GM12878 (cell line): Measurements from ENCODE around the gene KRTAP10-8. TPM values are rescaled to one million over a fixed set of nuclear protein-coding genes. Genes with fewer than 3 reads are reported as not detected.

Source experiments
- ATAC-seq: fragments of 200-7000 bp; cut with Tn5 transposase; 3 replicates; pipeline ENCODE4 v1.9.1; 2020; ENCODE audit warnings: mild to moderate bottlenecking, moderate library complexity
- BruUV-seq: library from RNA; stranded (reverse); fragments of 400-500 nt; replicated peaks from 2 replicates; lab custom pipeline; 2021; lab: Mats Ljungman, UMichigan
- CTCF ChIA-PET: fragments of 300-600 bp; sonication (Branson Sonifier 250); formaldehyde crosslinking; extraction: SDS; loops from one replicate; lab custom pipeline; 2021; ENCODE audit warnings: inconsistent platforms; lab: Yijun Ruan, JAX
- POLR2A ChIA-PET: fragments of 350-600 bp; formaldehyde crosslinking; extraction: SDS; loops from one replicate; lab custom pipeline; 2021; ENCODE audit warnings: inconsistent platforms; lab: Charles Lee
- RAD21 ChIA-PET: fragments of 300-600 bp; sonication (Branson Sonifier 250); formaldehyde crosslinking; loops from one replicate; lab custom pipeline; 2023; ENCODE audit warnings: antibody characterized with exemption; ENCODE audit not compliant: unreplicated experiment; lab: Charles Lee
- SMC1A ChIA-PET: fragments of 300-600 bp; sonication (Branson Sonifier 250); formaldehyde crosslinking; loops from one replicate; lab custom pipeline; 2023; ENCODE audit not compliant: unreplicated experiment, uncharacterized antibody; lab: Charles Lee
- DNase-seq: peaks from one replicate; pipeline ENCODE4 v3.0.0-alpha.2; 2011; ENCODE audit warnings: low read depth, low spot score
- FAIRE-seq: peaks from 3 replicates; lab custom pipeline; 2011; peaks lifted over from hg19 to GRCh38; lab: Jason Lieb, UNC
- H2AFZ ChIP-seq: 2 replicates; pipeline ENCODE4 v1.6.0; 2011; ENCODE audit warnings: low read depth, low read length, control low read depth; ENCODE audit not compliant: control insufficient read depth
- H3K27ac ChIP-seq: 2 replicates; pipeline ENCODE4 v1.5.1; 2011; ENCODE audit warnings: control low read depth; ENCODE audit not compliant: control insufficient read depth, insufficient read depth
- H3K27me3 ChIP-seq, 2 experiments: replicated peaks in 1 of 2; 2 replicates each; pipeline versions ENCODE4 v1.6.0 to v1.6.1; 2011; ENCODE audit warnings: low read length in 1 of 2; ENCODE audit not compliant: control insufficient read depth in 2 of 2, insufficient read depth in 2 of 2
- H3K36me3 ChIP-seq, 2 experiments: 2 replicates each; pipeline ENCODE4 v1.5.1; 2011; ENCODE audit warnings: low read length in 1 of 2; ENCODE audit not compliant: control insufficient read depth in 2 of 2, insufficient read depth in 2 of 2
- H3K4me1 ChIP-seq: 2 replicates; pipeline ENCODE4 v1.6.1; 2011; ENCODE audit warnings: mild to moderate bottlenecking, low read length, moderate library complexity, mixed read lengths; ENCODE audit not compliant: control insufficient read depth, insufficient read depth
- H3K4me2 ChIP-seq: 2 replicates; pipeline ENCODE4 v1.6.0; 2011; ENCODE audit warnings: control low read depth; ENCODE audit not compliant: control insufficient read depth, insufficient read depth
- H3K4me3 ChIP-seq: fragments of 200-600 bp; sonication (generic); 2 replicates; pipeline ENCODE4 v1.5.1; 2016
- H3K79me2 ChIP-seq: 2 replicates; pipeline ENCODE4 v1.6.0; 2011; ENCODE audit warnings: low read length; ENCODE audit not compliant: control insufficient read depth, insufficient read depth
- H3K9ac ChIP-seq: 2 replicates; pipeline ENCODE4 v1.8.0; 2011; ENCODE audit warnings: low read length, control low read depth, mixed read lengths; ENCODE audit not compliant: control insufficient read depth, insufficient read depth
- H3K9me3 ChIP-seq: replicated peaks from 3 replicates; pipeline ENCODE4 v1.5.1; 2011; ENCODE audit warnings: mild to moderate bottlenecking, low read length; ENCODE audit not compliant: control insufficient read depth, insufficient read depth
- H4K20me1 ChIP-seq: 2 replicates; pipeline ENCODE4 v1.6.0; 2011; ENCODE audit not compliant: control insufficient read depth, insufficient read depth
- CHD1 ChIP-seq: IDR thresholded peaks from 2 replicates; pipeline ENCODE4 v1.6.1; 2012; ENCODE audit warnings: low read depth, low read length, improper control_type of control experiment
- E2F8 ChIP-seq: fragments of 450-650 bp; IDR thresholded peaks from 2 replicates; pipeline ENCODE4 v1.6.1; 2018; ENCODE audit warnings: mild to moderate bottlenecking, low read depth, moderate library complexity; ENCODE audit not compliant: partially characterized antibody
- EZH2 ChIP-seq: IDR thresholded peaks from 2 replicates; pipeline ENCODE4 v1.6.1; 2012; ENCODE audit warnings: low read depth, mild to moderate bottlenecking, control low read depth, inconsistent platforms, low read length, borderline replicate concordance; ENCODE audit not compliant: control insufficient read depth
- GATAD2B ChIP-seq: fragments of 450-650 bp; conservative IDR thresholded peaks from 2 replicates; pipeline ENCODE4 v1.6.1; 2017; ENCODE audit warnings: low read depth, mild to moderate bottlenecking, moderate library complexity
- HDAC6 ChIP-seq: fragments of 200-600 bp; sonication (generic); IDR thresholded peaks from one replicate; pipeline ENCODE4 v1.8.0; 2017; ENCODE audit warnings: antibody characterized with exemption; ENCODE audit not compliant: unreplicated experiment
- IRF4 ChIP-seq: IDR thresholded peaks from 2 replicates; pipeline ENCODE4 v1.6.1; 2011; ENCODE audit warnings: low read depth, low read length
- MYC ChIP-seq: IDR thresholded peaks from 2 replicates; pipeline ENCODE4 v1.6.1; 2011; ENCODE audit warnings: mild to moderate bottlenecking, low read length, moderate library complexity, inconsistent platforms; ENCODE audit not compliant: insufficient read depth, insufficient replicate concordance, insufficient read length, severe bottlenecking
- PBX3 ChIP-seq: IDR thresholded peaks from 2 replicates; pipeline ENCODE4 v1.6.1; 2011; ENCODE audit warnings: mild to moderate bottlenecking, low read depth, low read length, moderate library complexity; ENCODE audit not compliant: insufficient replicate concordance
- TCF3 ChIP-seq: IDR thresholded peaks from 2 replicates; pipeline ENCODE4 v1.6.1; 2012; ENCODE audit warnings: low read depth, mild to moderate bottlenecking, low read length, borderline replicate concordance; ENCODE audit not compliant: insufficient read depth
- USF2 ChIP-seq: IDR thresholded peaks from 2 replicates; pipeline ENCODE4 v1.6.1; 2011; ENCODE audit warnings: low read depth, low read length, improper control_type of control experiment, borderline replicate concordance
- WRNIP1 ChIP-seq: IDR thresholded peaks from 2 replicates; pipeline ENCODE4 v1.6.1; 2011; ENCODE audit warnings: low read depth, low read length, improper control_type of control experiment, borderline replicate concordance
- ZBTB11 ChIP-seq: fragments of 450-650 bp; formaldehyde crosslinking; IDR thresholded peaks from 2 replicates; pipeline ENCODE4 v1.5.0; 2022; ENCODE audit warnings: mild to moderate bottlenecking, missing genetic modification characterization
- WGBS: methylation state at CpG from one replicate; pipeline ENCODE4 v1.1.6; 2016; ENCODE audit warnings: low lambda C conversion rate; ENCODE audit not compliant: insufficient replicate concordance, insufficient coverage; ENCODE audit errors: missing lambda C conversion rate; 5-methylcytosine and 5-hydroxymethylcytosine counted together
- in situ Hi-C: fragments of 300-500 bp; cut with MboI; formaldehyde crosslinking; loops from 9 replicates; pipeline ENCODE4 v1.14.3; 2018; ENCODE audit warnings: mixed read lengths
- intact Hi-C: fragments of 100-400 bp; cut with micrococcal nuclease; formaldehyde crosslinking; loops from one replicate; pipeline ENCODE4 v1.14.2; 2022; ENCODE audit not compliant: unreplicated experiment
- polyA plus RNA-seq, 11 experiments: library from polyadenylated mRNA; depleted of rRNA in 4 of 11; unstranded in 6 of 11; stranded (reverse) in 5 of 11; fragments of >200 nt; fragmentation: Nextera tagmentation in 4 of 11; fragmentation: Illumina TruSeq in 1 of 11; extraction: Ambion mirVana in 4 of 11; extraction: Trizol in 1 of 11; gene quantifications; 1 replicate in 1 of 11; 2 replicates in 10 of 11; pipeline versions ENCODE4 v1.2.1 to v1.2.3, GENCODE V29; 2011 to 2016; ENCODE audit warnings: inconsistent platforms in 2 of 11, missing spikeins in 2 of 11, low read depth in 1 of 11
- total RNA-seq, 4 experiments: library from RNA; depleted of rRNA in 3 of 4; stranded (reverse); fragments of >200 nt in 3 of 4; fragmentation: Illumina TruSeq in 1 of 4; extraction: Trizol in 1 of 4; gene quantifications; 2 replicates each; pipeline versions ENCODE4 v1.2.1 to v1.2.3, GENCODE V29; 2013 to 2021

The KRTAP10-8 gene
- total and polyA plus RNA-seq, 10 of the 15 experiments (the other 5 are each of a cell fraction or from before 2014, with no cell fraction given) = not detected

GRCh38 chr21:44581158-44581557, 30.7 kb upstream of the KRTAP10-8 start:
- H3K9ac ChIP-seq = no peak overlapping the region
- no TSS peak for BruUV-seq
- ChIA-PET RAD21 (no interaction called here), CTCF (no interaction called here), SMC1A (no interaction called here), POLR2A (no interaction called here)
- intact Hi-C loops = no loop called here
- no peaks in the 10 kb centered on the region for H3K36me3 ChIP-seq
- H3K4me1 ChIP-seq = no peaks in the 10 kb centered on the region
- no peaks in the 10 kb centered on the region for H4K20me1 ChIP-seq
- no peak for ATAC-seq
- H3K27ac ChIP-seq = no peak overlapping the region
- no peak overlapping the region for H3K4me3 ChIP-seq
- no peak for TF ChIP-seq WRNIP1
- TF ChIP-seq E2F8 = no peak
- no peak for TF ChIP-seq HDAC6
- TF ChIP-seq IRF4 = no peak
- TF ChIP-seq GATAD2B = no peak
- TF ChIP-seq PBX3 = no peak
- no peak for TF ChIP-seq EZH2
- TF ChIP-seq TCF3 = no peak
- no peak for TF ChIP-seq CHD1
- TF ChIP-seq USF2 = no peak
- TF ChIP-seq MYC = no peak
- TF ChIP-seq ZBTB11 (CRISPR knock-in tag) = no peak
- H3K27me3 ChIP-seq = no peaks in the 10 kb centered on the region
- FAIRE-seq = no peak
- H2AFZ ChIP-seq = no peak overlapping the region
- peaks cover 5% of the 10 kb centered on the region; the same call in 2 of the 3 replicates for H3K9me3 ChIP-seq
- 32% methylated on average over 3 of the region's 3 CpGs for WGBS
- no peaks in the 10 kb centered on the region for H3K79me2 ChIP-seq
- no peak for DNase-seq
- in situ Hi-C loops = no loop called here
- H3K4me2 ChIP-seq = no peak overlapping the region
